LHCN-M2 (cell line): ENCODE measurements around the gene ZNF488. TPM values are rescaled to one million over a fixed set of nuclear protein-coding genes. Genes with fewer than 3 reads are reported as not detected.

ENCODE experiments used
- DNase-seq: peaks from one replicate; pipeline ENCODE4 v3.0.0-alpha.2; 2012; ENCODE audit warnings: low read depth
- total RNA-seq: library from RNA; depleted of rRNA; stranded (reverse); fragments of >200 nt; gene quantifications from 2 replicates; pipeline ENCODE4 v1.2.3, GENCODE V29; 2014

The ZNF488 gene
- total RNA-seq, 1 experiment from 2014 or later, result 0.11 TPM

DNA sequence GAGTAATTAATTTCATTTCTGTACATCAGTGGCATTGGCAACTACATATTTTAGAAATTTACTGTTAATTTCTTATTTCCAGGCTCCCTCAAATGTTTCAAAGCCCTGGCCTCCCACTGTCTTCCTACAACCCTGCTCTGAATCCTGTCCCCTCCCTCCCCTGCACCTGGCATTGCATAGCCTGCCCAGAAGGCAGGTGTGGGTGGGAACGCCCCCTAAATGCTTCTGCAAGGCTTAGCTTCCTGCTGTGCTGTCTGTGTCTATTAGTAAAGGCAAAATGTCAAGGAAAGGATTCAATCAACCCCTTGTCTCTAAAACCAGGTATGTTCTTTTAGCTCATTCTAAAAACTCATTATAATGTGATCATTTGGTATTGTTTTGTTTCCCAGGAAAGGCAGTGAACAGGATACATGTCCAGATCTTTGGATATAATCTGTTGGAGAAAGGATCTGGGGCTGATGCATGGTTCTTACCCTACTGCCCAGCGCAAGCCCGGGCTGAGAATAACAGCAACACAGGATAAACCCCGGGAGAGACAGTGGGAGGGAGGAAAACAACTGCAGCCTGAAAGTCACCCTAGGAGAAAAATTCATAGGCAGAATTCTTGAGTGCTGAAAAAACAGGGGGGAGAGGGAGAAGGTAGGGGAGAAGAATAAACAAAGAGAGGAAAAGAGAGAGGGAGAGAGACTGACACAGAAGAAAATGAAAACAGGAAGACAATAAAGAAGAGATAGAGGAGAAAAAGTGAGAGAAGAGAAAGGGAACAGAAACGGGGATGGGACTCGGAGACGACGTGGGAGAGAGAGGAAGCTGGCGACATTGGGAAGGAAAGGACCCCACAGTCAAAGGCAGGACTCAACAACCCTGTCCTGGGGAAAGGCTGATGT lies 589 bp downstream of the ZNF488 start:
- DNase-seq, result no peak

DNA sequence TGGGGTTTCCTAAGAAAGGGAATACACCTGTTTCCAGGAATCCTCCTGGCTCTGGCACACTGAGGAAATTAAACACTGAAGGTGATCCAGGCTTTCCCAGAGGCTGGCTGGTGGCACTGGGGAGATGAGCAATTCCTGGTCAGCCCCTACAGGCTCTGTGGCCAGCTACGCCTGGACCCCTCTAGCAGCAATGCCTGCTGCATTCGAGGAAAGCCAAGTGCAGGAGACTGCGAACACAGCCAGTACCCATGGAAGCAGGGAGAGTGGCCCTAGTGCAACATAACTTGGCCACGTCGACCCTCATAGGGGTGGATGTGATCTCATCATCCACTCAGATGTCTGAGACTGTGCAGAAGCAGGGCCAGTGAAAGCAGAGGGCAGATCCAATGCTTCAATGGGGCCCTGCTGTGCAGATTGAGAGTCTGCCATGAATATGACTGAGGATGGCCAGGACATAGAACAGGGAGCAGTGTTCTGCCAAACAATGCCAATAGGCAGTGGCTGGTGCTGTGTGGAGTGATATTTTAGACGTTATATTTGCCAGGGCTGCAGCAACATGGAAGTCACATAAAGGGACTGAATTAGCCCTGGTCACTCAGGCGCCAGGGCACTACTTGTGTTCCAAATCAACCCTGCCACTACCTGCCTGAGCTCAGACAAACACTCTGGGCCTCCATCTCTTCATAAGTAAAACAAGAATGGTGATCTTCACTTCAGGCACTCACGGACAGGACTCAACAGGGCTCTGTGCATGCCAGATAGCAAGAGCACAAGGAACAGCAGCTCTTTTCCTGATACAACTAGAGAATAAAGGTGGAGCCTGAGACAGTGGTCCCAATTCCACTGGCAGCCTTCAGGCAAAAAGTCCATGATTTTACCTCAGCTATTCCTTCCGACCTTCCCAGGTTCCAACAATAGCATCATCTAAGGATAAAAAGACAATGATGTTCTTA lies 2.4 kb downstream of the ZNF488 start:
- DNase-seq, result no peak

DNA sequence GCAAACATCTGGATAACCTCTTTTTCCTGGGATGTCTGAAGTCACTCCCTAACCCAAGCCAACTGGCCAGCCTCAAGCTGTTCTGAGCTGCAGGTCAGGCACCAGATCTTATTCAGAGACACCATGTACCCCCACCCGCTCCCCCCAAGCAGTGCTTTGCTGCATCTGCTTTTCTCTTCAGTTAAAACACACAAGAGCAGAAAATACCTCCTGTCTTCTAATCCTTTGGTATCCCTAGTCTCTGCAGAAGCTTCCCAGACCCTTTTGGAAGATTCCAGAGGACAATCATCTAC lies 3.0 kb downstream of the ZNF488 start:
- DNase-seq, result no peak

DNA sequence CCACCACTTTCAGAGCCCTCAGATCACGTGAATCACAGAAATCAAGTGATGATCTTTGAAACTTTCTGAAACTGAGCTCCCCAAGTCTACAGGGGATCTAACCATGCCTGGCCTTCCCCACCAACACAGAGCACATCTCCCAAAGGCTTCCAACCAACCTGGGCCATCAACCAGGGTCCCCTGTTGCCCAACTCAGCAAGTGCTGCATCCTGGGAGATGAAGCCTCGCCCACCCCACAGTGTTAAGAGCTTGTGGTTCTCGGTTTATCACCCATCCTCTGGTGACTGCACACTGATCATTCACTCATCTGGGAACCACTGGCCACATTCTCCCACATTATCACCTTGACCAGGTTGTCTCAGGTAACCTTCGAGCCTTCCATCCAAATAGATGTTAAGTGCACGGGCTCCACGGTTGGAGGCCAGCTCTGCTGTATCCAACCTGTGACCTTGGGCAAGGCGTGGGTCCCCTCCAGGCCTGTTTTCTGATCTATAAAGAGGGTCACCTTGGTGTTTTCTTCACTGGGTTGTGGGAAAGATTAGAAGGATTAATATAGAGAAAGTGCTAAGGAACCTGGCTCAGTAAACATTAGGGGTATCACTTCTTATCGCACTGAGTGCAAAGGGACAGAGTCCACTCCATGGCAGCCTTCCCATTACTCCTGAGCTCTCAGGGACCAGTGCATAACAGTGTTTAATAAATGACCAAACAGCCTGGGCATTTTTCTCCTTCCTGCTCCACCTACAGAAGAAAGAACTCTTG lies 3.6 kb downstream of the ZNF488 start:
- DNase-seq, result no peak

DNA sequence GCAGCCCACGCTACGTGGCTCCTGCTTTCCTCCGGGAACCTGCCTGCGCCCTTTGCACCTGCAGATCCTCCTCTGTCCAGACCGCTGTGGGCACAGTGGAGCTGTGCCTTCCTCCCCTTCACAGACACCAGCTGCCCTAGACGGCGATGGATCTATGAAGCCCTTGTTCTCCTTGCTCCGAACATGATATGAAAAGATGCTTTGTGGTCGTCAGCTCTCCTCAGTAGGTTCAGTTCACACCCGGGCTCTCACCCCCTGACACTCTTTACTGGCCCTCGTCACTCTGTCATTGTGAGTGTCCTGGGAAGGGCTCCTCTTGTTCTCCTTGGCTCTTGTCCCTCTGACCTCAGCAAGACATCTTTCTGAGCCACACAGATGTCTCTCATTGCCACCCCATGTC lies 4.2 kb downstream of the ZNF488 start:
- DNase-seq, result no peak

DNA sequence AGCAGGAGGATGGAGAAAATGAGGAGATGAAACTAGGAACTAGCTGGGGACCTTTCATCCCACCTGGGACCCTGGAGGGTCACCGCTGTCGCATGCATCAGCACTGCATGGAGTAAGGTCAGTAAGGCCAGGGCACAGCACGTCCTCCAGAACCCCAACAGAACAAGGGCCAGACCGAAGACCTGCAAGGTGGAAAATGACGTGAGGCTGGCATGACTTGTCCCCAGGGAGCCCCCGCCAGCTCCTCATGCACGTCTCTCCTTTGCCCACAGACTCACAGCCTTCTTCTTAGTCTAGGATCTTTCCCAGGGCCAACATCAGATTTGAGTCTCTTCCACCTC lies 4.7 kb downstream of the ZNF488 start:
- DNase-seq, result no peak

DNA sequence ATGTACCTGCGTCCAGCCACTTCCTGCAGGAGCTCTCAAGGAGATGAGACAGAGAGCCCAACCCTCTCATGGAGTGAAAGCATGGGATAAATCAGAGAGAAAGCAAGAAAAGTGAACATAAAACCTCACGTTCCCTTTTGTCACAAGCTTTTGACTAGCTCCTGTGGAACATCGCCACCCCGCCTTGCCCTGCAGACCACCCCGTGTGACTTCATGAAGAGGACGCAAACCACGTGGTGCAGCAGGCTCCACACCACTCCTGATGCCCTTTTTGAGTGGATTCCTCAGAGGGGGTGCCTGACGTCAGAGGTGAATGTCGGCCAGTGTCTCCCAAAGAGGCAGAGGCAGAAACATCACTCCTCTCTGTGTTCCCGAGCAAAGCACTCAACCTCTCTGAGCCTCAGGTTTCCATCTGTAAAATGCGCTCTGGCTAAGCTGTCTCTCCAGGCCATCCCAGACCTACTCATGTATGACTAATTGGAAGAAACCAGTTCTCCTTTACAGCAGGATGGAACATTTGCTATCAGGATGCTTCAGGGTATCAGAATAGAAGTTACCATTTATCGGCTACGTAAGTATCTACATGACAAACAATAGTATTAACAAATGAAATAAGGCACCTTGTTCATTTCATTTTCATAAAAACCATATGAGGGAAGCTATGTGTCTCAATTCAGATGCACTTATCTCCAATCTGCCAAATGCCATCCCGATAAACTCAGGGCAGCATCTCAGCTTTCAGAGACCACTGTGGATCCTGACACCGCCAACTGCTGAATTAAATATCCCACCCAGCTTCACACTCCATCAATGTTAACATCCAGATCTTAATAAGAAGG lies 5.3 kb downstream of the ZNF488 start:
- DNase-seq, result no peak

DNA sequence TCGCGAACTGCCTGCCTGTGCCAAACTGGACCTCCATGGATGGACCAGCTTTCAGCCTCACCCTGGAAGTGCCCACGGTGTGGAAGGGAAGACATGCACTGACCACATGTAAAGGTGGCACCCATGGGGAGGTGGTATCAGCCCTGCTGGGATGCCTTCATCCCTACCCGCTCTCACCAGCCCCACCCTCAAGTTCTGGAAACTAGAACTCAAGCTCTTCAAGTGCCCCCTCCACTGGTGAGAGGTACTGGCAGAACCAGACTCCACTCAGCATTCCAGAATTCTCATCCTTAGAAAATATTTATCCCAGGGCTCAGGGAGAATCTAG lies 5.9 kb downstream of the ZNF488 start:
- DNase-seq, result no peak

DNA sequence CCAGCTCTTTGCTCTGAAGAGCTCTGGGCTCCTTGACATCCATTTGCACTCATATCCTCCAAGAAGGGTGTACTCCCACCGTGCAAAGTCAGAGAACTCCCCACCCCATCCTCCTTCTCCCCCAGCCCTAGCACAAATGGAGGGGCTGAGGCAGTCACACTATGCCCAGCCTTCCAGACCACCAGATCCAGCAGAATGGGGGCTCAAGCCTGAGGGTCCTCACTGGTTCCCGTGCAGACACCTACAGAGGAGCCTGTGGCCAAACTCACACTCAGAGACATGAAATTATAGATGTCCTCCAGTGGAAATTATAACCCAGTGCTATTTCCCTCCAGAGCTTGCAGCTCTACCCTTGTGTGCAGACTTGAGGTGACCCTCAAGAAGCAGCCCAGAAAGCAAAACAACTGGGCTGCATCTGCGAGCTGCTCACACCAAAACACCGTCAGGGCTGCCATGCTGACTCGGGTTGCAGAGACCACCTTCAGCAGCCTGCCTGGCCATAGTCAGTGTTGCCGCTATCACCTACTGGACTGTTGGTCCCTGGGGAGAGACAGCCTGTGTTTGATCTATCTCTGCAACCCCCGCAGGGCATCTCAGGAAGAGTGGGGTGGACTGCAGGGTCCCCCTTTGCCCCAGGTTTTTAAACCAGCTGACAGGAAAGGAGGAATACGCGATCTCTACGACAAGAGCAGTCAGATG lies 7.4 kb downstream of the ZNF488 start:
- DNase-seq, result no peak

DNA sequence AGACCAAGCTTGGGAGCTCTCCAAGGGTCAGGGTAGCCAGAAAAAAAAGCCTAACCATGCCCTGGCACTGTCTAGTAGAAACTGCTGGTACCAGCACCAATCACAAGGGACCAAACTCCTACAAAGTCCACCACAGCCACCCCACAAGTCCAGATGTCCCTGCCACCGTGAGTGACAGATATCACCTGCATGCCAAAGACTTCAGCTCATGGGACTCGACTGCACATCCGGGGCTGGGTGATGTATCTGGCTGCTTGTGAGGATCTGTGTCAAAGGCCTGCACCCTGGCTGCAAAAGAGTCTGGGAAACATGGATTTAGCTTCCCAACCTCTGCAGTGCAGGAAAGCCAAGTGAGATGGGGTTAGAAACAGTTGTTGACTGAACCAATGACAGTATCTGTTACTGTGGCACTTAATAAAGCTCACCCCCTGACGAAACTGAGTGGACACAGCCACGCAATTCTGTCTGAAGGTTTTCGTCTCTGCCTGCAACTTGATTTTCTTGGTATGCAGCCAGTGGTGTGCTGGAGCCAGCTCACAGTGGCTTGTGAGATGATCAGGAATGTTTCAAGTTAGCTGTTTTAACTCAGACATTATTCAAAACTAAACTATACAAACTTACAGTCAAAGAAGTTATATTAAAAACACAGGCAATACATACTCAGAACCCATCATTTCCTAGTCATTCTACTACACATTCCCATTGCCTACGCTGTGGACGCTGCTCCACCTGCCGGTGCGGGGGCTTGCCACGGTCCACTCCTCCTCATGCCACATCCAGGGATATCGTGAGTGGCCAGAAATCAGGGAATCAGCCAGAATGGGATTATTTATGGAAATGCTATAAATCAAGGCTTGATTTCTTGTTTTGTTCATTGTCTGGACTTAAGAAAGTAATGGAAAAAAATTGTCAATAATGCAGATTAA lies 9.2 kb downstream of the ZNF488 start:
- no peak for DNase-seq

DNA sequence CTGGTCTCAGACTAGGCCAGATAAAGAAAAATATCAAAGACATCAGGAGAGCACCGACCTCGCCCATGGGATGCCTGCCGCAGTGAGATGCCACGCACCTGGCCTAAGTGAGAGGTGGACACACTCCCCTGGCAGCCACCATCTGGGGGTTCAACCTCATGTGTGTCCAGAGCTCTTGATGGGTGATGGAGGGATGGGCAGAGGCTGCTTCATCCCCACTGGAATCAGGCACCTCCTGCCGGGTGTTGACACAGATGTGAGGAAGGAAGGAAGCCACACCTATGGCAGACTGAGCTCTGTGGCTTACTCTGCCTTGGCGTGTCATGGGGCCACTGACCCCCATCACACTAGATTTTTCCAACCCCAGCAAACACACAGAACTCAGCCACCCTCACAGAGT lies 11.4 kb downstream of the ZNF488 start:
- no peak for DNase-seq

DNA sequence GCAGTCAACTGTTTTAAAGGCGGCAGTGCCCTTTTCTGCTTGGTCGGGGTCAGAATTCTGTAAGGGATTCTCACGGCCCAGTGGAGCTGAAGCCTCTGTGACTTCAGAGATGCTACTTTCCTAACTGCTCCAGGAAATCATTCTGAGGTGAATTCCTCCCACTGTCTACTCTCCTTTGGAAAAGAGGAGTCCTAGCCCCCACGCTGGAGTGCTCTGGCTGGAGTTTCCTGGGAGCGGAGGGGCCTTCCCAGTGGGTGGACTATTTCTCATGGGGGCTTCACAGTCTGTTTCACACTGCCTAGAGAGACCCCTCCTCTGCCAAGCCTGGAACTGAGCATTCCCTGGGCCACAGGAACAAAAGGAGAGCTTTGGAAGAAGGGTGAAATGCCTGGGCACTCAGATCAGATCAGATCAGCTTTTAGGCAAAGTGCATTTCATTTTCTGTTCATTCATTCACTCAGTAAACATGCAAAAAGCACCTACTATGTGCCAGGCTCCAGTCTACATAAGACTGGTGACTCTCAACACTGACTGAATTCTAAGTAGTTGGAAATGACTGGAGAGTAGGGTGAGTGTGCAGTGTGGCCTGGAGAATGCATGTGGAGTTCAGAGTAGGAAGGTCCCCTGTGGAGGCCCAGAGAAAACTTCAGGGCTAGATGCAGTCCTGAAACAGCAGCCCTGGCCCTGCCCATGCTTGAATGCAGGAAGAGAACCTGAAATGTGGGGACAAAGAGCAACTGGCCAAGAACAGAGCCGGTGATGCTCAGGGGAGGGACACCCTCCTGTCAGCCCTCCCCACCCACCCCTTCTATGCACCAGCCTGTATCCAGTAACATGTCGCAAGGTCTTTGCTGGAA lies 12.2 kb downstream of the ZNF488 start:
- DNase-seq, result no peak

DNA sequence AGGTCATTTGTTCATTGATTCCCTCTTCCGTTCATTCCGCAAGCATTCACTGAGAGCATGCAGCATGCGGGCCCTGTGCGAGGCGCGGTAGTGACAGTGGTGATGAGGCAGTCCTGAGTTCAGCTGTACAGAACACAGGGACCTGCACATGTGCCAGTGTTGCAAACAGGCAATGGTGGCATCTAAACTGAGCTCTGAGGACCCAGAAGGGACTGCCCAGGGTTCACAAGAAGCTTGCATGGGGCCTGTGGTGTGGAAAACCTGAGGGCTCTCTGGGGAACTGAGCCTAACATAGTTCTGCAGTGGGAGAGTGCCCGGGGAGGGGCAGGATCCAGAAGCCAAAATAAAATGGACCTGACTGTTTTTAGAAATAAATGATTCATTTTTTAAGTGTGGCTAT lies 13.2 kb downstream of the ZNF488 start:
- DNase-seq, result no peak

DNA sequence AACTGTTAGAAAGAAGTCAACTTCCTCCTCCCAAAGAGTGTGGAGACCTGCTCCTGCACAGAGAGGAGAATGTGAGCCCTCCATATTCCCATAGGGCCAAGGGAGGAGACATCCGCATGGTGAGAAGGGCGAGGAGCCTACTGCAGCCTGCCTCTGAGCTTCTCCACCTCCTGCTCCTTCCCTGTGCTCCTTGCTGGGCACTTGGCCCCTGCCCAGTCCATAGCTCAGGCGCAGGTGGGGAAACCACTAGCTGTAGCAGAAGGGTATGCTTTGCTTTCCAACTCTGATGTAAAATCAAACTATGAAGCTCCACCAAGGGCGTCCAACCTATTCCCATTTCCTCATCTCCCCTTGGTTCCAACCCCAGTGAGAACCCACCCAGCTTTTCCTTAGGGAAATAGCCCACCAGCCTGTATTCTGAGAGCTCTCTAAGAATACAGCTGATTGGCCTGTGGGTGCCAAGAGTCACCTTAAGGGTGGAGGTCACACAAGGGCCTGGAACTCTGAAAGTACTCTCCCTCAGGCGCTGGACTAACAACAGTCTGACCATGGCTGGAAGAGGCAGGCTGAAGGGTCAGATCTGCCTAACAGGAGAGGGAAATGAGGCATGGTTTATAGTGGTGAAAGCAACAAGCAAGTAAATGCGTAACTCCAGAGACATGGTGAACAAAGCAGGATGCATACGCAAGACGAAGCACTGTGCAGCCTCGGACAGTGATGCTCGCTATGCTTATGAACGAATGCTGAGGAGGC lies 13.9 kb downstream of the ZNF488 start:
- DNase-seq, result no peak

DNA sequence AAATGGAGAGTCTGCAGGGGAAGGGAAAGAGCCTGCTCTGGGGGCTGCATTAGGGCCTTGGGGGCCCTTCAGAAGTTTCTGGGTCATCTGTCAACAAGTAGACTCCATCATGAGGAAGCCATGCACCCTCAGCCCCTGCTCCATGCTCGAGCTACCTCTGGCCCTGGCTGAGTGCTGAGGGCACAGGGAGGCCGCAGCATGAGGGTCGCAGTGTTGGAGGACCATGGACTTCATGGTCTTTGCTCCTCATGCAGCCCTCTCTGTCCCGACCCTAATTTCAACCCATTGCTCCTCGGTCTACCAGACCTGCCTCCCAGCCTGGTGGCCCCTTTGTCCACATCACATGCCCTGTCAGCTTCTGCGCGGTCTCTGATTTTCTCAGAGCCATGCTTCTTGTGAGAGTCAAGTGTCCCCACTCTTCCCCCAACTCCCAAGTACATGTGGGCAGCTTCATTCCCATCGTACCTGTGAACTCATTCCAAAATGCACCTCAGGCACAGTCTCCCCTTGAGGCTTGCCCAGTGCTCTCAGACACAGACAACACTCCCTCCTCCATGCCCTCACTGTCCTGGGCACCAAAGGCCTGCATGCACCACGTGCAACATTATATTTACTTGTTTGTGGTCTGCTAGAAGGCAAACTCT lies 14.7 kb downstream of the ZNF488 start:
- no peak for DNase-seq

DNA sequence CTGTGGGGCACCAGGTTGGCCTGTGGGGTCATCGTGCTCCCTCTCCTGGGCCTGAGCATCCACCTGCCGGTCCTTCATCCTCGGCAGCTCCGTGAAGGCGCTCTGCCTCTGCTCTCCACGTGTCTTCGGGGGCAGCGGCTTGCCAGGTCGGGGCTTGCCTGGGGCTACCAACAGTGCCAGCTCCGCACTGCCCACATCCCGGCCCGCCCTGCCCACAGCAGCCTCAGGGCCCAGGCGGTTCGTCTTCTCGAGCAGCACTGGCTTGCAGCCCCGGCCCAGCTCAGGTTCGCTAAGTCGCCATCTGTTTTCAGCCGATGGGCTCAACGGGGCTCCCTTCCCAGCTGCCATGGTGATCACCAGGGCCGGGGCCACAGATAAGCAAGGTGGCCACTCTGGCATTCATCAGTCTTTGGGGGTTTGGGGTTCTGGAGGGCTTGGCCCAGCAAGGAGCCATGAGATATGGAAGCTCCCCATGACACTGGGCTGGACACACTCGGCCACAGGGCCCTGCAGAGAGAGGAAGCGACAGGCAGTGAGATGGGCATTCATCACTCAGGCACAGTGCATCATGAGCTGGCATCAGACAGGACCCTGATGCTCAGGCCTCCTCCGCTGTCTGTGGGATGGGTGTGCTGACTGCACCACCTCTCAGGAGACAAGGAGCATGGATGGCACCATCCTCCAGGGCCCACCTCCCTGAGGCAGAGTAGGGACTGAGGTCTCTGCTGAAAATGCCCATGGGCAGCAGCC lies 15.5 kb downstream of the ZNF488 start:
- DNase-seq, result no peak

DNA sequence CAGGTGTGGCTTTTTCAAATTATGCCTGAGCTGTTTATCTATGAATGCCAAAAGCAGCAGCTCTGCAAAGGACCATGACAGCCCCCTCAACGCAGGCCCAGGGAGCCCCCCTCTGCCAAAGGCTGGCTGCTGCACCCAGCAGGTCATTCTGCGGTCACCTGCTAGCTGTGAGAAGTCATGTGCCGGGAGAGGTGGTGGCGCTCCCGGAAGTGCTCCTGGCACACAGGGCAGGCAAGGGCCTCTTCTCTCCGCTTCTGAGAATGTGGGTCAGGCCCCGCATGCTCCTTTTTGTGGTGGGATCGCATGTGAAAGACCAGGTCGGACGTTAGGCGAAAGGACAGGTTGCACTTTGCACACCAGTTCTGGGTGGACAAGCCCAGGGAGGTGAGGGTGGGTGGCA lies 16.4 kb downstream of the ZNF488 start:
- no peak for DNase-seq
